Measurements from ENCODE around the gene SPRY1.

- TF ChIP-seq EZH2phosphoT487 (IDR thresholded peaks at IDR 0.05; ENCODE audit: borderline replicate concordance): no peak
- TF ChIP-seq CTCF (conservative IDR thresholded peaks at IDR 0.05; ENCODE audit: low read length): no peak
Measured at GRCh38 chr4:123393721-123394120, 2.9 kb upstream of the SPRY1 start.

Measured in Loucy (cell line).